ENCODE results near the gene ZCCHC7. TPM values are rescaled to one million over a fixed set of nuclear protein-coding genes. Genes with fewer than 3 reads are reported as not detected.

ZCCHC7 gene
- total RNA-seq, 1 donor from 2014 or later, result 27.8 TPM

- no peak for TF ChIP-seq CTCF (IDR thresholded peaks at IDR 0.05; ENCODE audit: unreplicated experiment)
- H3K4me1 Mint-ChIP-seq, result peaks cover 6% of the 10 kb centered on the region
- no peak overlapping the region for H3K4me3 Mint-ChIP-seq
- DNase-seq (ENCODE audit: low spot score in 2 of 2, unreplicated experiment in 2 of 2), result no peak
- H3K9me3 Mint-ChIP-seq, result peaks cover 6% of the 10 kb centered on the region
- peaks cover 8% of the 10 kb centered on the region for H3K36me3 Mint-ChIP-seq
- no peak overlapping the region for H3K27ac Mint-ChIP-seq
- no peaks in the 10 kb centered on the region for H3K27me3 Mint-ChIP-seq (ENCODE audit: low read depth)
Measured at GRCh38 chr9:37269221-37269620, 148.8 kb downstream of the ZCCHC7 start.

DNA sequence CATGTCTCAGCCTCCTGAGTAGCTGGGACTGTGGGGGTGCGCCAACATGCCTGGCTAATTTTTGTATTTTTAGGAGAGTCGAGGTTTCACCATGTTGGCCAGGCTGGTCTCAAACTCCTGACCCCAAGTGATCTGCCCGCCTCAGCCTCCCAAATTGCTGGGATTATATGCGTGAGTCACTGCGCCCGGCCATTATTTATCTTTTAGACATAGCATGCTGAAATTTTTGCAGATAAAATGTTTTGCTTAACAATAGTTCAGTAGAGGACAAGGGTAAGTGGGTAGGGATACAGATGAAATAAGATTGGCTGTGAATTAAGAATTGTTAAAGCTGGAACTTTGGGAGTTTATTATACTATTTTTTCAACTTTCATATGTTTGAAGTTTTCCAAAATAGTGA is 151.3 kb downstream of the ZCCHC7 start:
- H3K4me3 Mint-ChIP-seq, result no peak overlapping the region
- DNase-seq (ENCODE audit: low spot score in 2 of 2, unreplicated experiment in 2 of 2), result no peak
- peaks cover 8% of the 10 kb centered on the region for H3K36me3 Mint-ChIP-seq
- no peaks in the 10 kb centered on the region for H3K4me1 Mint-ChIP-seq
- H3K27me3 Mint-ChIP-seq (ENCODE audit: low read depth), result no peaks in the 10 kb centered on the region
- H3K27ac Mint-ChIP-seq, result no peak overlapping the region
- TF ChIP-seq CTCF (IDR thresholded peaks at IDR 0.05; ENCODE audit: unreplicated experiment), result no peak
- H3K9me3 Mint-ChIP-seq, result peaks cover 6% of the 10 kb centered on the region

GRCh38 chr9:37273595-37273994 is 153.2 kb downstream of the ZCCHC7 start:
- DNase-seq (ENCODE audit: low spot score in 2 of 2, unreplicated experiment in 2 of 2), result no peak
- H3K4me3 Mint-ChIP-seq, result no peak overlapping the region
- peaks cover 11% of the 10 kb centered on the region for H3K36me3 Mint-ChIP-seq
- H3K27me3 Mint-ChIP-seq (ENCODE audit: low read depth), result no peaks in the 10 kb centered on the region
- no peak overlapping the region for H3K27ac Mint-ChIP-seq
- peaks cover 9% of the 10 kb centered on the region for H3K9me3 Mint-ChIP-seq
- no peak for TF ChIP-seq CTCF (IDR thresholded peaks at IDR 0.05; ENCODE audit: unreplicated experiment)
- no peaks in the 10 kb centered on the region for H3K4me1 Mint-ChIP-seq

DNA sequence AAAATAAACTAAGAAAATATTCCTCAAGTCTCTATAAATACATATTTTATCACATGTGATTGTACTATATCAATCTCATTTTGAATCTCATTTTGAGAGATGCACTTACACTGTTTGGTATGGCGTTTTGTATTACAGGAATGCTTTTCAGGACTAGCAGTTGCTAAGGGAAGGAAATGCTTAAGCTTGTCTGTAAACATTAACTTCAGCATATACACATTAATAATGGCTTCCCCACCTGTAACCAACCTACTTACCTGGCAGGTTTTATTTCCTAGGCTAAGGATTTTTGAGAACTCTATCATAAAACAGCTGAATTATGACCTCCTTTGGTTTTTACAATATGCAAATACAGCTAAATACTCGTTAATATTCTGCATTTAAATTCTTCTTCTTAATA is 161.2 kb downstream of the ZCCHC7 start:
- Mint-ChIP-seq H3K27me3 (ENCODE audit: low read depth) (no peaks in the 10 kb centered on the region), H3K4me1 (peaks cover 16% of the 10 kb centered on the region), H3K36me3 (peaks cover 3% of the 10 kb centered on the region), H3K9me3 (peaks cover 3% of the 10 kb centered on the region), H3K4me3 (no peak overlapping the region), H3K27ac (no peak overlapping the region)
- TF ChIP-seq CTCF (IDR thresholded peaks at IDR 0.05; ENCODE audit: unreplicated experiment), result no peak
- no peak for DNase-seq (ENCODE audit: low spot score in 2 of 2, unreplicated experiment in 2 of 2)

- Mint-ChIP-seq H3K27me3 (ENCODE audit: low read depth) (no peaks in the 10 kb centered on the region), H3K27ac (peak overlapping the region; percentile 89), H3K4me1 (peaks cover 16% of the 10 kb centered on the region), H3K36me3 (peaks cover 2% of the 10 kb centered on the region), H3K4me3 (no peak overlapping the region), H3K9me3 (no peaks in the 10 kb centered on the region)
- TF ChIP-seq CTCF (IDR thresholded peaks at IDR 0.05; ENCODE audit: unreplicated experiment), result no peak
- no peak for DNase-seq (ENCODE audit: low spot score in 2 of 2, unreplicated experiment in 2 of 2)
Measured at GRCh38 chr9:37283730-37284325, 163.5 kb downstream of the ZCCHC7 start.

DNA sequence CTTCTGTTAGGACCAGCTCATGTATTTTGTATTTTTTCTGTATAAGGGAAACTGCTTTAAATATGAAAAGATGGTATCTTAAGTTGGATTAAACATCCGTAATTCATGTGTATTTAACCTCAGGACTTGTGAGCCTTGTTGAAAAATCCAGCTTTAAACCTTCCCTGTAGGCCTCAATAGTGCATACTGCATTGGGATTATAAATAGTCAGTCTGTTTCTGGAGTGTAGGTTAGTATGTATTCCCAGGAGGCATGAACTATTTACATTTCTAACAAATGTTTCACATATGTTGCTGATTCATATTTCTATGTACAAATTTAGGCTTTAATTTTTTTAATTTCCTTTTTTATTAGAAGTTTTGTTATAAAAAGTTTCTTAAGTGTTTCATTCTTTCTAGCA is 164.3 kb downstream of the ZCCHC7 start:
- Mint-ChIP-seq H3K4me1 (peaks cover 18% of the 10 kb centered on the region), H3K36me3 (peaks cover 4% of the 10 kb centered on the region), H3K27me3 (ENCODE audit: low read depth) (no peaks in the 10 kb centered on the region), H3K4me3 (no peak overlapping the region), H3K9me3 (no peaks in the 10 kb centered on the region), H3K27ac (peak overlapping the region; percentile 40)
- DNase-seq (ENCODE audit: low spot score in 2 of 2, unreplicated experiment in 2 of 2), result no peak
- TF ChIP-seq CTCF (IDR thresholded peaks at IDR 0.05; ENCODE audit: unreplicated experiment), result no peak

Measured in mesothelial cell of epicardium (in vitro differentiated cells).